ENCODE data around the gene NHLH1.

NHLH1 gene

GRCh38 chr1:160361814-160362167, 5.1 kb upstream of the NHLH1 start:
- Histone ChIP-seq H3F3A (ENCODE audit: insufficient read depth) (0 out of 2 replicates have a peak, but pooled peaks cover 7% of the 10 kb centered on the region), H3K9me2 (replicated peaks; ENCODE audit: insufficient read depth, low read length) (no peaks in the 10 kb centered on the region), H3K27me3 (ENCODE audit: low read length) (no peaks in the 10 kb centered on the region), H4K20me1 (ENCODE audit: low read depth, low read length) (no peaks in the 10 kb centered on the region), H3K36me3 (ENCODE audit: low read length) (no peaks in the 10 kb centered on the region), H3K27ac (ENCODE audit: low read depth, low read length) (no peak overlapping the region), H3K79me2 (ENCODE audit: insufficient read depth, low read length) (no peaks in the 10 kb centered on the region), H3K9me3 (ENCODE audit: insufficient read depth, low read length) (no peaks in the 10 kb centered on the region), H3K4me2 (ENCODE audit: low read depth, low read length, poor library complexity, severe bottlenecking) (no peak overlapping the region), H3K9ac (ENCODE audit: low read length) (no peak overlapping the region), H3K4me3 (ENCODE audit: insufficient read depth, low read length, poor library complexity, severe bottlenecking) (no peak overlapping the region), H2AFZ (ENCODE audit: low read depth, low read length, severe bottlenecking) (no peak overlapping the region)
- TF ChIP-seq CTCF (IDR thresholded peaks at IDR 0.05; ENCODE audit: insufficient read depth, low read length, poor library complexity, severe bottlenecking) (no peak), EZH2phosphoT487 (conservative IDR thresholded peaks at IDR 0.05; ENCODE audit: low read length) (no peak)

- TF ChIP-seq EZH2phosphoT487 (conservative IDR thresholded peaks at IDR 0.05; ENCODE audit: low read length) (no peak), CTCF (IDR thresholded peaks at IDR 0.05; ENCODE audit: insufficient read depth, low read length, poor library complexity, severe bottlenecking) (no peak)
- no peak overlapping the region for H2AFZ ChIP-seq (ENCODE audit: low read depth, low read length, severe bottlenecking)
- no peaks in the 10 kb centered on the region for H3K9me2 ChIP-seq (replicated peaks; ENCODE audit: insufficient read depth, low read length)
- H3K36me3 ChIP-seq (ENCODE audit: low read length), result no peaks in the 10 kb centered on the region
- H4K20me1 ChIP-seq (ENCODE audit: low read depth, low read length), result no peaks in the 10 kb centered on the region
- H3F3A ChIP-seq (ENCODE audit: insufficient read depth), result 0 out of 2 replicates have a peak, but pooled peaks cover 7% of the 10 kb centered on the region
- H3K79me2 ChIP-seq (ENCODE audit: insufficient read depth, low read length), result no peaks in the 10 kb centered on the region
- no peak overlapping the region for H3K27ac ChIP-seq (ENCODE audit: low read depth, low read length)
- H3K4me3 ChIP-seq (ENCODE audit: insufficient read depth, low read length, poor library complexity, severe bottlenecking), result no peak overlapping the region
- H3K4me2 ChIP-seq (ENCODE audit: low read depth, low read length, poor library complexity, severe bottlenecking), result no peak overlapping the region
- H3K9ac ChIP-seq (ENCODE audit: low read length), result no peak overlapping the region
- H3K9me3 ChIP-seq (ENCODE audit: insufficient read depth, low read length), result no peaks in the 10 kb centered on the region
- no peaks in the 10 kb centered on the region for H3K27me3 ChIP-seq (ENCODE audit: low read length)
Observed at GRCh38 chr1:160362168-160362957, 4.5 kb upstream of the NHLH1 start.

- Histone ChIP-seq H2AFZ (ENCODE audit: low read depth, low read length, severe bottlenecking) (no peak overlapping the region), H3K4me2 (ENCODE audit: low read depth, low read length, poor library complexity, severe bottlenecking) (no peak overlapping the region)
Observed at GRCh38 chr1:160363010-160363409, 3.9 kb upstream of the NHLH1 start.

More at GRCh38 chr1:160363010-160363409, 3.9 kb upstream of the NHLH1 start:
- Histone ChIP-seq H3K79me2 (ENCODE audit: insufficient read depth, low read length) (no peaks in the 10 kb centered on the region), H3K27ac (ENCODE audit: low read depth, low read length) (no peak overlapping the region), H3K36me3 (ENCODE audit: low read length) (no peaks in the 10 kb centered on the region), H3K27me3 (ENCODE audit: low read length) (no peaks in the 10 kb centered on the region), H3K9me2 (replicated peaks; ENCODE audit: insufficient read depth, low read length) (no peaks in the 10 kb centered on the region), H3F3A (ENCODE audit: insufficient read depth) (0 out of 2 replicates have a peak, but pooled peaks cover 7% of the 10 kb centered on the region), H4K20me1 (ENCODE audit: low read depth, low read length) (no peaks in the 10 kb centered on the region), H3K4me3 (ENCODE audit: insufficient read depth, low read length, poor library complexity, severe bottlenecking) (no peak overlapping the region), H3K9me3 (ENCODE audit: insufficient read depth, low read length) (no peaks in the 10 kb centered on the region), H3K9ac (ENCODE audit: low read length) (no peak overlapping the region)
- TF ChIP-seq EZH2phosphoT487 (conservative IDR thresholded peaks at IDR 0.05; ENCODE audit: low read length) (no peak), CTCF (IDR thresholded peaks at IDR 0.05; ENCODE audit: insufficient read depth, low read length, poor library complexity, severe bottlenecking) (no peak)

Data from SU-DHL-6 (cell line).